ENCODE measurements around the gene ANXA1.

ANXA1 gene

DNA sequence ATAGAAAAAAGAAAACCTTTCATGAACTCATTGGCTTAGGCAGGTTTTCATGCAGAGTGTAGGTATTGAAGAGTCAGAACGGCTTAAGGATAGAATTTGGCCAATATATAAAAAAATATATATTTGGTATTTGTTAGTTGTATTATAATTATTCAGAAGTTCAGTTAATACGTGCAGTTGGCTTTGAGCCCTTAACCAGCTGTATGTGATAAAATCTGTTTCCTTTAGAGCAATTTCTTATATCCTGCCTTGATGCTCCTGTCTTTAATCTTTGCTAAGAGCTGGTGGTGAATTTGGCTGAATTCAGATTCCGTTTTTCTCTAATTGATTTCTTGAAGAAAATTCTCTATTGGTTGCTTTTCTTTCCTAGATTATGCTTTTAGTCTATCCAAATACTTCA lies 3.7 kb downstream of the ANXA1 start:
- TF ChIP-seq, protein P1, sequence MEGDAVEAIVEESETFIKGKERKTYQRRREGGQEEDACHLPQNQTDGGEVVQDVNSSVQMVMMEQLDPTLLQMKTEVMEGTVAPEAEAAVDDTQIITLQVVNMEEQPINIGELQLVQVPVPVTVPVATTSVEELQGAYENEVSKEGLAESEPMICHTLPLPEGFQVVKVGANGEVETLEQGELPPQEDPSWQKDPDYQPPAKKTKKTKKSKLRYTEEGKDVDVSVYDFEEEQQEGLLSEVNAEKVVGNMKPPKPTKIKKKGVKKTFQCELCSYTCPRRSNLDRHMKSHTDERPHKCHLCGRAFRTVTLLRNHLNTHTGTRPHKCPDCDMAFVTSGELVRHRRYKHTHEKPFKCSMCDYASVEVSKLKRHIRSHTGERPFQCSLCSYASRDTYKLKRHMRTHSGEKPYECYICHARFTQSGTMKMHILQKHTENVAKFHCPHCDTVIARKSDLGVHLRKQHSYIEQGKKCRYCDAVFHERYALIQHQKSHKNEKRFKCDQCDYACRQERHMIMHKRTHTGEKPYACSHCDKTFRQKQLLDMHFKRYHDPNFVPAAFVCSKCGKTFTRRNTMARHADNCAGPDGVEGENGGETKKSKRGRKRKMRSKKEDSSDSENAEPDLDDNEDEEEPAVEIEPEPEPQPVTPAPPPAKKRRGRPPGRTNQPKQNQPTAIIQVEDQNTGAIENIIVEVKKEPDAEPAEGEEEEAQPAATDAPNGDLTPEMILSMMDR (IDR thresholded peaks at IDR 0.05; ENCODE audit: low read length): no peak
- no peak for TF ChIP-seq EZH2 (IDR thresholded peaks at IDR 0.05; ENCODE audit: borderline replicate concordance, low read length)
- Histone ChIP-seq H3K4me2 (ENCODE audit: low read length) (no peak overlapping the region), H3K9ac (ENCODE audit: low read length) (no peak overlapping the region), H3K9me3 (ENCODE audit: low read length) (no peaks in the 10 kb centered on the region), H2AFZ (ENCODE audit: low read length) (no peak overlapping the region), H3F3A (ENCODE audit: insufficient read depth, low read length) (no peaks in the 10 kb centered on the region), H4K20me1 (ENCODE audit: insufficient read depth, low read length) (no peaks in the 10 kb centered on the region), H3K36me3 (ENCODE audit: insufficient read depth, low read length) (no peaks in the 10 kb centered on the region), H3K27ac (ENCODE audit: low read depth, low read length, poor library complexity, severe bottlenecking) (no peak overlapping the region), H3K4me3 (ENCODE audit: low read depth, low read length, poor library complexity, severe bottlenecking) (no peak overlapping the region), H3K27me3 (ENCODE audit: insufficient read depth, low read length) (no peaks in the 10 kb centered on the region), H3K9me2 (ENCODE audit: low read depth, low read length) (no peaks in the 10 kb centered on the region), H3K79me2 (ENCODE audit: insufficient read depth, low read length) (no peaks in the 10 kb centered on the region), H3K4me1 (ENCODE audit: insufficient read depth, low read length, severe bottlenecking) (no peaks in the 10 kb centered on the region)

DNA sequence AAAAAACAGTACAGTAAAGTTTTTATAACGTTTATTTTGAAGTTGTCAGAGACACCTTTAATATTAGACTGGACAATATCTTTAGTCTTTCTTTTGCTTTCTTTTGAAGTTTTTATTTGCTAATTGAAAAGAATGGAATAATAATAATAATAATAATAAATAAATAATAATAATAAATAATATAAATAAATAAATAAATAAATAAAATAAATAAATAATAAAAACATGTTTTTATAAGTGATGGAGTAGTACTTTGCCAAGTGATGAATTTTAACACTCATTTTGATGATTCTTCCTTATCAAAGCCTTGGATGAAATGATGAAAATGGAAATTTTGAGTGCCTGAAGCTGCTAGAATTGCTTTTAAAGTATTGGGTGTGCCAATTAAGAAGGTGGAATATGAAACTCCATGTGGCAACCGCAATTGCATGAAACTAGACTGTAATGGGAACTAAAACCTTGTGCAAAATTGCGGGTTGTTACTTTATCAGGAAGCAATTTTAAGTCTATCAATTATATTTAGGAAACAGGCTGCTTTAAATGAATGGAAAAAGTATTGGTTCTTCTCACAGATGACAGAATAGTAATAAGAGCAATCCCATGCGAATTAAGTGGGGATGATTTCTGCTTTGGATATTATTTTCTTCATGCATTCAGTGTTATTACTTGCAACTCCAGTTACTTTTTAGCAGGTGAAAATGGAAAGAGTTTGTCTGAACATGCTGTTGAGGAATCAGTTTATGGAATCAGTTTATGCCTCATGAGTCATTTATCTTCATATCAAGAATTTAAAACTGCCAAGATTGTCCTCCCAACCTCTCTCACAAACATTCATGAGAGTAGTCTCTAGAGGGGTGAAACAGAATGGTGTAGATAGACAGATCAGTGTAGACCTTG lies 4.6 kb downstream of the ANXA1 start:
- no peaks in the 10 kb centered on the region for H3K79me2 ChIP-seq (ENCODE audit: insufficient read depth, low read length)
- H2AFZ ChIP-seq (ENCODE audit: low read length): no peak overlapping the region
- H3K4me2 ChIP-seq (ENCODE audit: low read length): no peak overlapping the region
- no peaks in the 10 kb centered on the region for H4K20me1 ChIP-seq (ENCODE audit: insufficient read depth, low read length)
- H3K9ac ChIP-seq (ENCODE audit: low read length): no peak overlapping the region
- H3K27me3 ChIP-seq (ENCODE audit: insufficient read depth, low read length): no peaks in the 10 kb centered on the region
- TF ChIP-seq, protein P1 (IDR thresholded peaks at IDR 0.05; ENCODE audit: low read length): no peak
- no peak for TF ChIP-seq EZH2 (IDR thresholded peaks at IDR 0.05; ENCODE audit: borderline replicate concordance, low read length)
- H3F3A ChIP-seq (ENCODE audit: insufficient read depth, low read length): no peaks in the 10 kb centered on the region
- no peaks in the 10 kb centered on the region for H3K4me1 ChIP-seq (ENCODE audit: insufficient read depth, low read length, severe bottlenecking)
- no peaks in the 10 kb centered on the region for H3K9me3 ChIP-seq (ENCODE audit: low read length)
- no peaks in the 10 kb centered on the region for H3K9me2 ChIP-seq (ENCODE audit: low read depth, low read length)
- H3K27ac ChIP-seq (ENCODE audit: low read depth, low read length, poor library complexity, severe bottlenecking): no peak overlapping the region
- no peaks in the 10 kb centered on the region for H3K36me3 ChIP-seq (ENCODE audit: insufficient read depth, low read length)
- no peak overlapping the region for H3K4me3 ChIP-seq (ENCODE audit: low read depth, low read length, poor library complexity, severe bottlenecking)

DNA sequence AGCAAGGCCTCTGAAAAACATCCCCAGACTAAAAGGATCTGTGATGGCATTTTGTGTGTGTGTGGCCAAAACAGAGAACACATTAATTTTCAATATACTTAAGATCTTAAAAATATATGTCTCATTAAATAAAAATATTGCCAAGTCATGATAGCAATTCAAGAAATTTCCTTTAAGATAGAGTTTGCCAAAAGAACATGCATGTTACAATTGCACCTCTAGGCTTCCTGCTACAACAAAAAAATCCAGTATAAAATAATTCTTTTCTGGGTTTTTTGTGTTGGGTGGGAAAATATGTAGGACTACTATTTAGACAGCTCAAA lies 5.2 kb downstream of the ANXA1 start:
- H4K20me1 ChIP-seq (ENCODE audit: insufficient read depth, low read length): no peaks in the 10 kb centered on the region
- no peaks in the 10 kb centered on the region for H3K36me3 ChIP-seq (ENCODE audit: insufficient read depth, low read length)
- no peaks in the 10 kb centered on the region for H3K79me2 ChIP-seq (ENCODE audit: insufficient read depth, low read length)
- H3K27ac ChIP-seq (ENCODE audit: low read depth, low read length, poor library complexity, severe bottlenecking): no peak overlapping the region
- H3K9me3 ChIP-seq (ENCODE audit: low read length): no peaks in the 10 kb centered on the region
- TF ChIP-seq, protein P1 (IDR thresholded peaks at IDR 0.05; ENCODE audit: low read length): no peak
- no peak for TF ChIP-seq EZH2 (IDR thresholded peaks at IDR 0.05; ENCODE audit: borderline replicate concordance, low read length)
- H3K4me3 ChIP-seq (ENCODE audit: low read depth, low read length, poor library complexity, severe bottlenecking): no peak overlapping the region
- no peaks in the 10 kb centered on the region for H3F3A ChIP-seq (ENCODE audit: insufficient read depth, low read length)
- H3K4me2 ChIP-seq (ENCODE audit: low read length): no peak overlapping the region
- no peak overlapping the region for H3K9ac ChIP-seq (ENCODE audit: low read length)
- H2AFZ ChIP-seq (ENCODE audit: low read length): no peak overlapping the region
- H3K27me3 ChIP-seq (ENCODE audit: insufficient read depth, low read length): no peaks in the 10 kb centered on the region
- no peaks in the 10 kb centered on the region for H3K4me1 ChIP-seq (ENCODE audit: insufficient read depth, low read length, severe bottlenecking)
- H3K9me2 ChIP-seq (ENCODE audit: low read depth, low read length): no peaks in the 10 kb centered on the region

Data from OCI-LY1 (cell line).